H1 (cell line): ENCODE data around the gene ZCCHC12. TPM values are rescaled to one million over a fixed set of nuclear protein-coding genes. Genes with fewer than 3 reads are reported as not detected.

Source experiments
- CTCF ChIA-PET: fragments of 300-600 bp; sonication (Branson Sonifier 250); formaldehyde crosslinking; loops from one replicate; lab custom pipeline; 2021; ENCODE audit not compliant: partially characterized antibody; lab: Charles Lee
- POLR2A ChIA-PET: fragments of 300-600 bp; sonication (Branson Sonifier 250); formaldehyde crosslinking; loops from one replicate; lab custom pipeline; 2021; ENCODE audit warnings: inconsistent platforms; ENCODE audit not compliant: partially characterized antibody; lab: Charles Lee
- DNase-seq, 2 experiments: peaks; one replicate each; pipeline versions ENCODE4 v3.0.0 to v3.0.0-alpha.2; 2010 to 2022; ENCODE audit warnings: low spot score in 2 of 2, low read depth in 1 of 2, mixed read lengths in 1 of 2
- FAIRE-seq: peaks from 2 replicates; lab custom pipeline; 2011; peaks lifted over from hg19 to GRCh38; lab: Jason Lieb, UNC
- H2AFZ ChIP-seq: 2 replicates; pipeline ENCODE4 v1.8.1; 2012; ENCODE audit warnings: low read length, inconsistent platforms
- H2AK5ac ChIP-seq: 2 replicates; pipeline ENCODE4 v1.6.1; 2013; ENCODE audit warnings: low read depth, low read length
- H2BK120ac ChIP-seq: replicated peaks from 2 replicates; pipeline ENCODE3; 2013; ENCODE audit warnings: low read depth, low read length, inconsistent platforms
- H2BK12ac ChIP-seq: 2 replicates; pipeline ENCODE4 v1.6.1; 2013; ENCODE audit warnings: low read depth, low read length
- H2BK15ac ChIP-seq: 2 replicates; pipeline ENCODE4 v1.6.1; 2013; ENCODE audit warnings: low read length
- H2BK20ac ChIP-seq: 2 replicates; pipeline ENCODE4 v1.6.1; 2013; ENCODE audit warnings: low read length
- H2BK5ac ChIP-seq: 2 replicates; pipeline ENCODE4 v1.6.1; 2013; ENCODE audit warnings: low read depth, low read length
- H3K14ac ChIP-seq: 2 replicates; pipeline ENCODE4 v1.6.1; 2013; ENCODE audit warnings: inconsistent platforms; ENCODE audit not compliant: insufficient read length
- H3K18ac ChIP-seq: 2 replicates; pipeline ENCODE4 v1.6.1; 2013; ENCODE audit warnings: low read length; ENCODE audit errors: extremely low read depth
- H3K23ac ChIP-seq: 2 replicates; pipeline ENCODE4 v1.6.1; 2013; ENCODE audit warnings: inconsistent platforms; ENCODE audit not compliant: insufficient read length
- H3K23me2 ChIP-seq: 2 replicates; pipeline ENCODE4 v1.6.1; 2013; ENCODE audit warnings: low read depth, low read length
- H3K27ac ChIP-seq: 2 replicates; pipeline ENCODE4 v1.6.1; 2011; ENCODE audit warnings: low read depth, low read length, inconsistent platforms
- H3K27me3 ChIP-seq, 4 experiments: replicated peaks in 1 of 4; 1 replicate in 1 of 4; 2 replicates in 3 of 4; pipeline versions ENCODE4 v1.6.1 to v1.8.1; 2011 to 2013; ENCODE audit warnings: low read length in 3 of 4, mild to moderate bottlenecking in 3 of 4, inconsistent platforms in 2 of 4, mixed read lengths in 2 of 4, moderate library complexity in 1 of 4; ENCODE audit not compliant: control insufficient read depth in 3 of 4, insufficient read depth in 3 of 4; ENCODE audit errors: extremely low read depth in 1 of 4
- H3K36me3 ChIP-seq, 4 experiments: 2 replicates each; pipeline versions ENCODE4 v1.6.1 to v1.8.1; 2011 to 2013; ENCODE audit warnings: mild to moderate bottlenecking in 4 of 4, low read length in 3 of 4, moderate library complexity in 2 of 4, control low read depth in 1 of 4, inconsistent platforms in 1 of 4; ENCODE audit not compliant: insufficient read depth in 4 of 4, control insufficient read depth in 2 of 4
- H3K4ac ChIP-seq: replicated peaks from 2 replicates; pipeline ENCODE3; 2013; ENCODE audit warnings: low read length, low read depth, mixed read lengths, inconsistent platforms; ENCODE audit not compliant: insufficient read length
- H3K4me1 ChIP-seq, 4 experiments: replicated peaks in 1 of 4; 1 replicate in 1 of 4; 2 replicates in 3 of 4; pipeline versions ENCODE4 v1.6.1 to v1.8.1; 2011 to 2013; ENCODE audit warnings: low read length in 3 of 4, inconsistent platforms in 2 of 4, mixed read lengths in 1 of 4; ENCODE audit not compliant: insufficient read depth in 4 of 4, control insufficient read depth in 3 of 4
- H3K4me2 ChIP-seq, 2 experiments: 2 replicates each; pipeline versions ENCODE4 v1.6.1 to v1.8.1; 2011 to 2013; ENCODE audit warnings: low read depth in 2 of 2, low read length in 2 of 2, control low read depth in 1 of 2, inconsistent platforms in 1 of 2, mild to moderate bottlenecking in 1 of 2; ENCODE audit not compliant: insufficient read depth in 1 of 2
- H3K4me3 ChIP-seq, 4 experiments: fragments of 200-600, 300-600 bp in 1 of 4; sonication (generic), shearing (Covaris generic), sonication (Bioruptor Twin) in 1 of 4; 2 replicates each; pipeline versions ENCODE4 v1.5.1 to v1.8.1; 2011 to 2016; ENCODE audit warnings: low read length in 4 of 4, low read depth in 3 of 4, control low read depth in 2 of 4, inconsistent platforms in 2 of 4, mild to moderate bottlenecking in 2 of 4, mixed read lengths in 1 of 4, moderate library complexity in 1 of 4; ENCODE audit not compliant: insufficient read depth in 2 of 4; ENCODE audit errors: extremely low read depth in 1 of 4
- H3K56ac ChIP-seq: replicated peaks from 2 replicates; pipeline ENCODE3; 2013; ENCODE audit warnings: low read depth, mild to moderate bottlenecking, mixed read lengths, low read length, inconsistent platforms; ENCODE audit not compliant: insufficient read length
- H3K79me1 ChIP-seq: 2 replicates; pipeline ENCODE4 v1.6.1; 2013; ENCODE audit warnings: low read depth, low read length, control low read depth
- H3K79me2 ChIP-seq, 2 experiments: 2 replicates each; pipeline versions ENCODE4 v1.6.1 to v1.8.1; 2012 to 2013; ENCODE audit warnings: low read length in 2 of 2, mild to moderate bottlenecking in 2 of 2, inconsistent platforms in 1 of 2; ENCODE audit not compliant: insufficient read depth in 2 of 2, control insufficient read depth in 1 of 2
- H3K9ac ChIP-seq, 4 experiments: replicated peaks in 1 of 4; 1 replicate in 1 of 4; 2 replicates in 3 of 4; pipeline versions ENCODE4 v1.6.1 to v1.8.1; 2011 to 2013; ENCODE audit warnings: low read depth in 3 of 4, low read length in 3 of 4, control low read depth in 2 of 4, mild to moderate bottlenecking in 2 of 4, moderate library complexity in 2 of 4, inconsistent platforms in 1 of 4; ENCODE audit errors: extremely low read depth in 1 of 4
- H3K9me3 ChIP-seq, 2 experiments: 2 replicates each; pipeline versions ENCODE4 v1.6.1 to v1.8.1; 2012 to 2013; ENCODE audit warnings: mild to moderate bottlenecking in 2 of 2, moderate library complexity in 2 of 2, control low read depth in 1 of 2, inconsistent platforms in 1 of 2, low read depth in 1 of 2, low read length in 1 of 2, mixed read lengths in 1 of 2; ENCODE audit not compliant: insufficient read depth in 2 of 2
- H4K20me1 ChIP-seq, 2 experiments: replicated peaks in 1 of 2; 2 replicates each; pipeline versions ENCODE3 to v1.8.1; 2011 to 2013; ENCODE audit warnings: inconsistent platforms in 2 of 2, low read length in 2 of 2, mild to moderate bottlenecking in 1 of 2; ENCODE audit not compliant: insufficient read depth in 2 of 2, control insufficient read depth in 1 of 2
- H4K5ac ChIP-seq: 2 replicates; pipeline ENCODE4 v1.6.1; 2013; ENCODE audit warnings: low read length, low read depth, mixed read lengths, inconsistent platforms; ENCODE audit not compliant: insufficient read length
- H4K8ac ChIP-seq: 2 replicates; pipeline ENCODE4 v1.8.0; 2013; ENCODE audit warnings: mild to moderate bottlenecking, moderate library complexity, low read length, inconsistent platforms; ENCODE audit not compliant: insufficient read depth; ENCODE audit errors: extremely low read depth
- H4K91ac ChIP-seq: replicated peaks from 2 replicates; pipeline ENCODE3; 2013; ENCODE audit warnings: low read length, mixed read lengths, inconsistent platforms; ENCODE audit not compliant: insufficient read length
- CBX5 ChIP-seq: fragments of 300-800, 300-1000 bp; sonication (generic); IDR thresholded peaks from 2 replicates; pipeline ENCODE4 v1.7.1; 2016; ENCODE audit warnings: antibody characterized with exemption, low read length, low read depth
- E2F6 ChIP-seq: IDR thresholded peaks from 2 replicates; pipeline ENCODE4 v1.6.1; 2012; ENCODE audit warnings: inconsistent platforms
- EZH2 ChIP-seq: fragments of 200-600 bp; sonication (generic); IDR thresholded peaks from 2 replicates; pipeline ENCODE4 v1.7.1; 2012; ENCODE audit warnings: low read depth, mild to moderate bottlenecking, moderate library complexity, low read length, inconsistent platforms; ENCODE audit not compliant: severe bottlenecking
- SP1 ChIP-seq: IDR thresholded peaks from 2 replicates; pipeline ENCODE4 v1.6.1; 2011; ENCODE audit warnings: low read depth, low read length
- TBP ChIP-seq: IDR thresholded peaks from 2 replicates; pipeline ENCODE4 v1.6.1; 2011; ENCODE audit warnings: low read depth, low read length, improper control_type of control experiment
- TCF12 ChIP-seq: IDR thresholded peaks from 2 replicates; pipeline ENCODE4 v1.6.1; 2011; ENCODE audit warnings: low read depth, mild to moderate bottlenecking, low read length
- YY1 ChIP-seq: IDR thresholded peaks from 2 replicates; pipeline ENCODE4 v1.6.1; 2011; ENCODE audit warnings: low read depth, mild to moderate bottlenecking, low read length
- ZNF274 ChIP-seq: IDR thresholded peaks from 2 replicates; pipeline ENCODE4 v1.7.0; 2012; ENCODE audit warnings: low read length, borderline replicate concordance; ENCODE audit errors: extremely low read depth
- WGBS, 2 experiments: shearing (Covaris generic) in 1 of 2; methylation state at CpG; one replicate each; pipeline versions ENCODE4 v1.1.6 to v1.1.7; 2013 to 2015; ENCODE audit warnings: low lambda C conversion rate in 2 of 2, mixed read lengths in 2 of 2, inconsistent platforms in 1 of 2, low coverage in 1 of 2, missing lambda C conversion rate in 1 of 2; ENCODE audit not compliant: insufficient replicate concordance in 2 of 2, insufficient coverage in 1 of 2, insufficient read length in 1 of 2; ENCODE audit errors: extremely low coverage in 1 of 2, missing lambda C conversion rate in 1 of 2; 5-methylcytosine and 5-hydroxymethylcytosine counted together
- polyA plus RNA-seq, 7 experiments: library from polyadenylated mRNA; depleted of rRNA in 3 of 7; stranded (reverse) in 5 of 7; unstranded in 2 of 7; fragments of >200 nt in 5 of 7; fragments of 200-250 nt in 2 of 7; gene quantifications; 1 replicate in 5 of 7; 2 replicates in 1 of 7; 4 replicates in 1 of 7; pipeline versions ENCODE4 v1.2.1 to v1.2.3, GENCODE V29; 2011 to 2013; ENCODE audit warnings: missing spikeins in 2 of 7, mixed read lengths in 2 of 7
- total RNA-seq: library from RNA; stranded (reverse); fragmentation: NEBNext Ultra II Directional; extraction: Animal tissue kit (Norgen Biotek cat#: 25700); gene quantifications from 2 replicates; pipeline ENCODE4 v1.2.1, GENCODE V29; 2021

ZCCHC12 gene
- total and polyA plus RNA-seq, 2 of the 8 experiments (the other 6 are each of a cell fraction or from before 2014, with no cell fraction given): 0.76 to 1.3 TPM

GRCh38 chrX:118862979-118863378 lies 39.4 kb downstream of the ZCCHC12 start:
- Histone ChIP-seq H3K18ac (no peak overlapping the region), H4K91ac (no peak overlapping the region), H3K79me1 (no peaks in the 10 kb centered on the region), H2BK12ac (no peak overlapping the region), H4K8ac (no peak overlapping the region), H3K27ac (no peak overlapping the region), H3K36me3 (no peaks in the 10 kb centered on the region), H2BK120ac (no peak overlapping the region), H3K4me2 (no peak overlapping the region), H2AFZ (no peak overlapping the region), H3K79me2 (no peaks in the 10 kb centered on the region), H3K14ac (no peak overlapping the region), H3K9ac (no peak overlapping the region), H2AK5ac (no peak overlapping the region), H3K4ac (no peak overlapping the region), H2BK5ac (no peak overlapping the region), H3K4me1 (no peaks in the 10 kb centered on the region), H3K23me2 (no peaks in the 10 kb centered on the region), H4K5ac (no peak overlapping the region), H2BK20ac (no peak overlapping the region), H3K56ac (no peak overlapping the region), H4K20me1 (no peaks in the 10 kb centered on the region), H3K23ac (no peak overlapping the region), H3K4me3 (no peak overlapping the region), H2BK15ac (no peak overlapping the region), H3K9me3 (no peaks in the 10 kb centered on the region), H3K27me3 (no peaks in the 10 kb centered on the region; a peak in 1 of 7 replicates)
- WGBS, 2 experiments: 75% methylated on average over 4 of the region's 4 CpGs; no CpG with 5 or more reads in 1 of the 2 experiments
- no peak for FAIRE-seq
- POLR2A ChIA-PET: no interaction called here
- DNase-seq: no peak
- CTCF ChIA-PET: interaction anchor here (1.4 to 1.5 kb wide), 2 partner anchors 15 to 24 kb away, joined by 4 to 5 read pairs; no protein-coding TSS in a partner anchor
- TF ChIP-seq ZNF274 (no peak), YY1 (no peak), TCF12 (no peak), TBP (no peak), CBX5 (no peak), SP1 (no peak), E2F6 (no peak), EZH2 (no peak)
